HepG2 (cell line): Measurements from ENCODE around the gene RBM12. TPM values are rescaled to one million over a fixed set of nuclear protein-coding genes. Genes with fewer than 3 reads are reported as not detected.
A peak's percentile ranks its signal among the peaks of the same experiment; 100 is the strongest.

Experiments used
- ATAC-seq: fragments of 200-7000 bp; cut with Tn5 transposase; 3 replicates; pipeline ENCODE4 v1.9.1; 2020; ENCODE audit warnings: mild to moderate bottlenecking, moderate library complexity
- BruUV-seq: library from RNA; stranded (reverse); fragments of 400-500 nt; replicated peaks from 2 replicates; lab custom pipeline; 2021; lab: Mats Ljungman, UMichigan
- CTCF ChIA-PET: fragments of 300-600 bp; formaldehyde crosslinking; extraction: SDS; loops from one replicate; lab custom pipeline; 2021; ENCODE audit warnings: low total read pairs, inconsistent platforms, low intra/inter-chr PET ratio; lab: Yijun Ruan, JAX
- POLR2A ChIA-PET: fragments of 350-600 bp; sonication (Branson Sonifier 250); formaldehyde crosslinking; loops from one replicate; lab custom pipeline; 2020; ENCODE audit warnings: antibody characterized with exemption, inconsistent platforms; lab: Yijun Ruan, JAX
- DNase-seq: peaks from one replicate; pipeline ENCODE4 v3.0.0-alpha.2; 2015; ENCODE audit warnings: low spot score
- FAIRE-seq: peaks from 3 replicates; lab custom pipeline; 2011; peaks lifted over from hg19 to GRCh38; lab: Jason Lieb, UNC
- H2AFZ ChIP-seq: one replicate; pipeline ENCODE4 v1.6.1; 2011; ENCODE audit warnings: low read length, inconsistent platforms
- H3K27ac ChIP-seq: fragments of 300-600 bp; 3 replicates; pipeline ENCODE4 v1.8.0; 2011; ENCODE audit warnings: mixed run types, mild to moderate bottlenecking, mixed read lengths, low read length, inconsistent platforms; ENCODE audit not compliant: insufficient read depth; ENCODE audit errors: extremely low read length
- H3K27me3 ChIP-seq, 2 experiments: fragments of 200-600 bp in 1 of 2; 2 replicates in 1 of 2; 3 replicates in 1 of 2; pipeline versions ENCODE4 v1.6.0 to v1.8.0; 2011; ENCODE audit warnings: low read length in 2 of 2, mild to moderate bottlenecking in 2 of 2, moderate library complexity in 2 of 2, inconsistent platforms in 1 of 2; ENCODE audit not compliant: insufficient read depth in 2 of 2, control insufficient read depth in 1 of 2
- H3K36me3 ChIP-seq, 2 experiments: fragments of 200-600 bp in 1 of 2; replicated peaks in 1 of 2; 2 replicates in 1 of 2; 3 replicates in 1 of 2; pipeline versions ENCODE4 v1.5.1 to v1.8.0; 2011; ENCODE audit warnings: low read length in 2 of 2, inconsistent platforms in 1 of 2; ENCODE audit not compliant: insufficient read depth in 2 of 2, control insufficient read depth in 1 of 2
- H3K4me1 ChIP-seq: 2 replicates; pipeline ENCODE4 v1.5.1; 2012; ENCODE audit warnings: low read length, inconsistent platforms; ENCODE audit not compliant: insufficient read depth
- H3K4me2 ChIP-seq: 2 replicates; pipeline ENCODE4 v1.6.0; 2011; ENCODE audit warnings: low read depth, low read length, inconsistent platforms
- H3K4me3 ChIP-seq, 3 experiments: fragments of 200-600 bp in 1 of 3; sonication (generic), shearing (Covaris generic) in 1 of 3; replicated peaks in 1 of 3; 2 replicates each; pipeline ENCODE4 v1.5.1; 2011 to 2016; ENCODE audit warnings: low read length in 3 of 3, inconsistent platforms in 2 of 3, low read depth in 2 of 3, mild to moderate bottlenecking in 2 of 3, control low read depth in 1 of 3, mixed read lengths in 1 of 3; ENCODE audit not compliant: insufficient read depth in 1 of 3
- H3K79me2 ChIP-seq: one replicate; pipeline ENCODE4 v1.6.1; 2011; ENCODE audit warnings: low read length, inconsistent platforms; ENCODE audit not compliant: insufficient read depth
- H3K9ac ChIP-seq: 2 replicates; pipeline ENCODE4 v1.6.0; 2011; ENCODE audit warnings: mild to moderate bottlenecking, low read depth, low read length, inconsistent platforms; ENCODE audit not compliant: insufficient read depth
- H3K9me3 ChIP-seq: 2 replicates; pipeline ENCODE4 v1.5.1; 2012; ENCODE audit warnings: mild to moderate bottlenecking, low read length
- H4K20me1 ChIP-seq: 2 replicates; pipeline ENCODE4 v1.6.0; 2011; ENCODE audit warnings: inconsistent platforms, mild to moderate bottlenecking, low read length, moderate library complexity; ENCODE audit not compliant: insufficient read depth
- HOXD1 ChIP-seq: sonication (generic); formaldehyde crosslinking; IDR thresholded peaks from 2 replicates; pipeline ENCODE4 v1.5.0; 2020; ENCODE audit warnings: missing genetic modification reagents
- KDM5B ChIP-seq: sonication (generic); formaldehyde crosslinking; IDR thresholded peaks from 2 replicates; pipeline ENCODE4 v1.4.0; 2020; ENCODE audit warnings: missing genetic modification reagents, mild to moderate bottlenecking, borderline replicate concordance
- NFE2L2 ChIP-seq: fragments of 150-350 bp; IDR thresholded peaks from 2 replicates; pipeline ENCODE4 v1.6.1; 2014; ENCODE audit warnings: low read length
- PRDM4 ChIP-seq: sonication (generic); formaldehyde crosslinking; IDR thresholded peaks from 2 replicates; pipeline ENCODE4 v1.9.0; 2021; ENCODE audit warnings: missing genetic modification reagents, borderline replicate concordance
- RXRA ChIP-seq: sonication (generic); formaldehyde crosslinking; IDR thresholded peaks from 2 replicates; pipeline ENCODE4 v1.5.1; 2020; ENCODE audit warnings: missing genetic modification reagents
- SMARCC2 ChIP-seq: fragments of 450-650 bp; IDR thresholded peaks from 2 replicates; pipeline ENCODE4 v1.6.1; 2017; ENCODE audit warnings: antibody characterized with exemption, mild to moderate bottlenecking
- SPEN ChIP-seq: sonication (generic); formaldehyde crosslinking; IDR thresholded peaks from 2 replicates; pipeline ENCODE4 v1.5.1; 2020; ENCODE audit warnings: low read depth, mild to moderate bottlenecking, missing genetic modification reagents
- STAG1 ChIP-seq: sonication (generic); formaldehyde crosslinking; IDR thresholded peaks from 2 replicates; pipeline ENCODE4 v1.4.0; 2020; ENCODE audit warnings: missing genetic modification reagents
- ZBTB33 ChIP-seq: sonication (generic); formaldehyde crosslinking; IDR thresholded peaks from 2 replicates; pipeline ENCODE4 v1.4.0; 2020; ENCODE audit warnings: missing genetic modification reagents
- ZBTB4 ChIP-seq: sonication (generic); formaldehyde crosslinking; IDR thresholded peaks from 2 replicates; pipeline ENCODE4 v1.4.0; 2020; ENCODE audit warnings: missing genetic modification reagents, mild to moderate bottlenecking, borderline replicate concordance
- ZNF180 ChIP-seq: sonication (generic); formaldehyde crosslinking; IDR thresholded peaks from 2 replicates; pipeline ENCODE4 v1.4.0; 2020; ENCODE audit warnings: low read depth, missing genetic modification reagents, borderline replicate concordance
- ZNF263 ChIP-seq: sonication (generic); formaldehyde crosslinking; IDR thresholded peaks from 2 replicates; pipeline ENCODE4 v1.4.0; 2020; ENCODE audit warnings: missing genetic modification reagents
- ZNF709 ChIP-seq: sonication (generic); formaldehyde crosslinking; IDR thresholded peaks from 2 replicates; pipeline ENCODE4 v1.5.0; 2020; ENCODE audit warnings: mild to moderate bottlenecking, missing genetic modification reagents
- ZNF891 ChIP-seq: sonication (generic); formaldehyde crosslinking; IDR thresholded peaks from 2 replicates; pipeline ENCODE4 v1.5.0; 2020; ENCODE audit warnings: mild to moderate bottlenecking, missing genetic modification reagents
- ZSCAN31 ChIP-seq: sonication (generic); formaldehyde crosslinking; IDR thresholded peaks from 2 replicates; pipeline ENCODE4 v1.5.0; 2020; ENCODE audit warnings: low read depth, mild to moderate bottlenecking, missing genetic modification reagents
- WGBS: methylation state at CpG from one replicate; pipeline ENCODE4 v1.1.6; 2017; ENCODE audit warnings: low lambda C conversion rate; 5-methylcytosine and 5-hydroxymethylcytosine counted together
- in situ Hi-C: cut with HindIII; loops from 2 replicates; pipeline ENCODE4 v1.10.0; 2017; ENCODE audit warnings: low pct_unique_long_range_greater_than_20kb; ENCODE audit not compliant: extremely low pct_ligation_motif_present
- intact Hi-C: fragments of 100-400 bp; cut with micrococcal nuclease; formaldehyde crosslinking; loops from one replicate; pipeline ENCODE4 v1.10.0; 2022; ENCODE audit not compliant: unreplicated experiment
- polyA plus RNA-seq, 8 experiments: library from polyadenylated mRNA; depleted of rRNA in 3 of 8; stranded (reverse) in 7 of 8; unstranded in 1 of 8; fragments of >200 nt; fragmentation: Illumina TruSeq in 4 of 8; extraction: Trizol in 4 of 8; gene quantifications; 2 replicates each; pipeline versions ENCODE4 v1.2.1 to v1.2.3, GENCODE V29; 2011 to 2016; ENCODE audit warnings: low read depth in 4 of 8, missing spikeins in 1 of 8, mixed read lengths in 1 of 8; ENCODE audit not compliant: insufficient read depth in 1 of 8
- total RNA-seq, 5 experiments: library from RNA; depleted of rRNA; stranded (reverse); fragments of >200 nt; fragmentation: Illumina TruSeq; extraction: Trizol; gene quantifications; 2 replicates each; pipeline ENCODE4 v1.2.3, GENCODE V29; 2016; ENCODE audit warnings: low read depth in 1 of 5

RBM12 gene
- total and polyA plus RNA-seq, 2 of the 13 experiments (the other 11 are each of a cell fraction or from before 2014, with no cell fraction given), result 97.9 to 104 TPM

GRCh38 chr20:35630636-35631035, 34.1 kb downstream of the RBM12 start (continued):
- TF ChIP-seq ZBTB33 (CRISPR knock-in tag) (no peak), ZNF263 (CRISPR knock-in tag) (no peak), ZNF180 (no peak)
- TF ChIP-seq, all 625 proteins: peak for 3

GRCh38 chr20:35629427-35630145, 35.1 kb downstream of the RBM12 start:
- ATAC-seq (no peak), FAIRE-seq (no peak), DNase-seq (no peak)
- H2AFZ ChIP-seq, result no peak overlapping the region
- CTCF ChIA-PET, result no interaction called here
- intact Hi-C loops, result no loop called here
- BruUV-seq, result no TSS peak
- no peak overlapping the region for H3K27ac ChIP-seq
- no peaks in the 10 kb centered on the region for H3K27me3 ChIP-seq
- no peak overlapping the region for H3K9ac ChIP-seq
- WGBS, result 99% methylated on average over 12 of the region's 12 CpGs
- in situ Hi-C loops, result no loop called here
- peaks cover 14% of the 10 kb centered on the region for H3K4me1 ChIP-seq
- POLR2A ChIA-PET, result interaction anchor here (0.6 to 3.9 kb wide), 2 partner anchors 11 to 64 kb away, joined by 5 to 24 read pairs; no protein-coding TSS in a partner anchor
- peaks cover 22% of the 10 kb centered on the region for H3K79me2 ChIP-seq
- no peaks in the 10 kb centered on the region for H3K9me3 ChIP-seq
- H4K20me1 ChIP-seq, result peaks cover 24% of the 10 kb centered on the region; the same call in 1 of the 2 replicates
- H3K4me3 ChIP-seq, result no peak overlapping the region
- no peak overlapping the region for H3K4me2 ChIP-seq
- H3K36me3 ChIP-seq, result peaks cover 57 to 73% of the 10 kb centered on the region in 2 experiments
- TF ChIP-seq NFE2L2 (no peak), SMARCC2 (no peak), ZNF709 (CRISPR knock-in tag) (no peak), ZSCAN31 (CRISPR knock-in tag) (no peak), RXRA (CRISPR knock-in tag) (peak; percentile 16; the same call in 1 of the 2 replicates), ZNF891 (CRISPR knock-in tag) (peak; percentile 49; the same call in 1 of the 2 replicates), KDM5B (CRISPR knock-in tag) (no peak), HOXD1 (CRISPR knock-in tag) (0 out of 2 replicates have a peak, but pooled peaks have one; percentile 36), PRDM4 (CRISPR knock-in tag) (no peak), SPEN (CRISPR knock-in tag) (no peak), ZBTB4 (no peak), STAG1 (no peak)
